ENCODE results near the gene FOXN3. TPM values are rescaled to one million over a fixed set of nuclear protein-coding genes. Genes with fewer than 3 reads are reported as not detected.
A peak's percentile ranks its signal among the peaks of the same experiment; 100 is the strongest.

FOXN3 gene
- polyA plus RNA-seq, 4 donors: 22.0 to 47.3 (median 43.3) TPM

- H3K27me3 ChIP-seq (ENCODE audit: control insufficient read depth in 3 of 3, insufficient read depth in 3 of 3, low read length in 3 of 3): no peaks in the 10 kb centered on the region
- WGBS, 3 donors: 45 to 73% (median 50%) methylated on average over 13 of the region's 13 CpGs
- FAIRE-seq: no peak
- peak in 1 of 2 donors; percentile 29 for DNase-seq
- no peak overlapping the region for H3K4me3 ChIP-seq (ENCODE audit: low read depth in 1 of 3, low read length in 3 of 3)
- peaks cover 0 to 3% (median 2%) of the 10 kb centered on the region in 3 donors for H3K36me3 ChIP-seq (ENCODE audit: control insufficient read depth in 3 of 3, insufficient read depth in 2 of 3, low read depth in 1 of 3, low read length in 3 of 3)
- no peaks in the 10 kb centered on the region for H3K9me3 ChIP-seq (ENCODE audit: control insufficient read depth in 2 of 2, insufficient read depth in 1 of 2, low read depth in 1 of 2, low read length in 1 of 2)
- peaks cover 6 to 40% (median 29%) of the 10 kb centered on the region in 3 donors for H3K4me1 ChIP-seq (ENCODE audit: control insufficient read depth in 3 of 3, insufficient read depth in 2 of 3, low read depth in 1 of 3, low read length in 2 of 3)
- H3K27ac ChIP-seq (ENCODE audit: low read depth in 1 of 3, low read length in 2 of 3): peak overlapping the region in 2 of 3 donors; percentile 21 to 45
These were observed 51.8 kb downstream of the FOXN3 start for GRCh38 chr14:89365061-89365801.

DNA sequence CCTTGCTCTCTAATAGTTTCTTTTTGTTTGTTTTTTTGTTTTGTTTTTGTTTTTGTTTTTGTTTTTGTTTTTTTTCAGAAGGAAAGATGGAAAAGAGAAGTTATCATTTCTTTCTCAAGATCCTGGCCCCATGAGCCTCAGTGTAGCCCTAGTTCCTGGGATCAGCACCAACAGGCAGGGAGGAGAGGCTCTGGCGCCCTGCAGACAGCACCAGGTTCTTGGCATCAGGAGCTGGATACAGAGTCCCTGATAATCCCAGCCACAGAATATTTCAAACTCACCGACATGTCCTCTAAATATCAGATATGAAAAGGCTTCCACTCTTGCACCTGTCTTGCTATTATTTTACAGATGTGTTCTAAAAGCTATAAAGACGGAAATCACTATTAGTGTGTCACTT is 52.7 kb downstream of the FOXN3 start:
- Histone ChIP-seq H3K27ac (ENCODE audit: low read depth in 1 of 3, low read length in 2 of 3) (no peak overlapping the region), H3K9me3 (ENCODE audit: control insufficient read depth in 2 of 2, insufficient read depth in 1 of 2, low read depth in 1 of 2, low read length in 1 of 2) (no peaks in the 10 kb centered on the region), H3K27me3 (ENCODE audit: control insufficient read depth in 3 of 3, insufficient read depth in 3 of 3, low read length in 3 of 3) (no peaks in the 10 kb centered on the region), H3K36me3 (ENCODE audit: control insufficient read depth in 3 of 3, insufficient read depth in 2 of 3, low read depth in 1 of 3, low read length in 3 of 3) (peaks cover 0 to 9% (median 3%) of the 10 kb centered on the region in 3 donors), H3K4me3 (ENCODE audit: low read depth in 1 of 3, low read length in 3 of 3) (no peak overlapping the region), H3K4me1 (ENCODE audit: control insufficient read depth in 3 of 3, insufficient read depth in 2 of 3, low read depth in 1 of 3, low read length in 2 of 3) (peaks cover 4 to 31% (median 29%) of the 10 kb centered on the region in 3 donors)
- 80 to 85% (median 83%) methylated on average over 3 of the region's 3 CpGs for WGBS, 3 donors
- DNase-seq (no peak), FAIRE-seq (no peak)

- Histone ChIP-seq H3K27me3 (ENCODE audit: control insufficient read depth in 3 of 3, insufficient read depth in 3 of 3, low read length in 3 of 3) (no peaks in the 10 kb centered on the region), H3K4me3 (ENCODE audit: low read depth in 1 of 3, low read length in 3 of 3) (no peak overlapping the region), H3K27ac (ENCODE audit: low read depth in 1 of 3, low read length in 2 of 3) (no peak overlapping the region), H3K9me3 (ENCODE audit: control insufficient read depth in 2 of 2, insufficient read depth in 1 of 2, low read depth in 1 of 2, low read length in 1 of 2) (no peaks in the 10 kb centered on the region), H3K36me3 (ENCODE audit: control insufficient read depth in 3 of 3, insufficient read depth in 2 of 3, low read depth in 1 of 3, low read length in 3 of 3) (peaks cover 0 to 17% (median 3%) of the 10 kb centered on the region in 3 donors), H3K4me1 (ENCODE audit: control insufficient read depth in 3 of 3, insufficient read depth in 2 of 3, low read depth in 1 of 3, low read length in 2 of 3) (peaks cover 0 to 9% (median under 1%) of the 10 kb centered on the region in 3 donors)
- FAIRE-seq (no peak), DNase-seq (no peak)
- WGBS, 3 donors: 72 to 90% (median 82%) methylated on average over 3 of the region's 3 CpGs
These were observed 56.8 kb downstream of the FOXN3 start for GRCh38 chr14:89360277-89360676.

- Histone ChIP-seq H3K4me3 (ENCODE audit: low read depth in 1 of 3, low read length in 3 of 3) (no peak overlapping the region), H3K27ac (ENCODE audit: low read depth in 1 of 3, low read length in 2 of 3) (peak overlapping the region in 1 of 3 donors; percentile 6), H3K36me3 (ENCODE audit: control insufficient read depth in 3 of 3, insufficient read depth in 2 of 3, low read depth in 1 of 3, low read length in 3 of 3) (peaks cover 0 to 17% (median 3%) of the 10 kb centered on the region in 3 donors), H3K27me3 (ENCODE audit: control insufficient read depth in 3 of 3, insufficient read depth in 3 of 3, low read length in 3 of 3) (no peaks in the 10 kb centered on the region), H3K4me1 (ENCODE audit: control insufficient read depth in 3 of 3, insufficient read depth in 2 of 3, low read depth in 1 of 3, low read length in 2 of 3) (peaks cover 0 to 6% (median 0%) of the 10 kb centered on the region in 3 donors), H3K9me3 (ENCODE audit: control insufficient read depth in 2 of 2, insufficient read depth in 1 of 2, low read depth in 1 of 2, low read length in 1 of 2) (no peaks in the 10 kb centered on the region)
- WGBS, 3 donors: 59 to 73% (median 71%) methylated on average over 13 of the region's 13 CpGs
- no peak for DNase-seq
- FAIRE-seq: no peak
These were observed 57.4 kb downstream of the FOXN3 start for GRCh38 chr14:89359477-89360222.

DNA sequence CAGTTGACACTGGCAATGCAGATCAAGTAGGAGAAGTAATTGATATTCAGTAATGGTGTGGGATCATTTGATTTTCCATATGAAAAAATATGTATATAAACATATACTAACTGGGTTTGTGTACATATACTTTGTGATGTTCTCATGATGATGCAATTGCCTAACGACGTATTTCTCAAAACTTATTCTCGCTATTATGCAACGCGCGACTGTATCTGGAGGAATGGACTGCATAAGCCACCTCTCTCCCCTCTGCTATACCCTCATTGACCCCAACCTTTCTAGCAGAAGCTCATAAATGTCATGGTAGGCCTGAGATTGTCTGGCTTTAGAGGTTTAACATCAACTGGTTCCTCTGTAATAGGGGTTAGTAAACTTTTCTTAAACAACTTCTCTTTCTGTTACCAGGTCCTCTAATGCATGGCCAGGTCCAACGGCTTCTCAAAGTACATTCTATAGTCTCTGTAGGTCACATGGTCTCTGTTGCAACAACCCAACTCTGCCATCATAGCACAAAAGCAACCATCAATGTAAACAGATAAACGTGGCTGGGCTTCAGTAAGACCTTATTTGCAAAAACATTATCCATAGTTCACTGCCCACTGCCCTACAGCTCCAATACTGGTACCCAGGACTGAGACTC is 59.3 kb downstream of the FOXN3 start:
- Histone ChIP-seq H3K4me3 (ENCODE audit: low read depth in 1 of 3, low read length in 3 of 3) (no peak overlapping the region), H3K9me3 (ENCODE audit: control insufficient read depth in 2 of 2, insufficient read depth in 1 of 2, low read depth in 1 of 2, low read length in 1 of 2) (no peaks in the 10 kb centered on the region), H3K27me3 (ENCODE audit: control insufficient read depth in 3 of 3, insufficient read depth in 3 of 3, low read length in 3 of 3) (no peaks in the 10 kb centered on the region), H3K4me1 (ENCODE audit: control insufficient read depth in 3 of 3, insufficient read depth in 2 of 3, low read depth in 1 of 3, low read length in 2 of 3) (peaks cover 0 to 2% (median 0%) of the 10 kb centered on the region in 3 donors), H3K27ac (ENCODE audit: low read depth in 1 of 3, low read length in 2 of 3) (no peak overlapping the region), H3K36me3 (ENCODE audit: control insufficient read depth in 3 of 3, insufficient read depth in 2 of 3, low read depth in 1 of 3, low read length in 3 of 3) (peaks cover 0 to 14% (median 2%) of the 10 kb centered on the region in 3 donors)
- no peak for FAIRE-seq
- DNase-seq: no peak
- 82 to 88% (median 85%) methylated on average over 8 of the region's 8 CpGs for WGBS, 3 donors

- FAIRE-seq (no peak), DNase-seq (no peak)
- no peaks in the 10 kb centered on the region for H3K9me3 ChIP-seq (ENCODE audit: control insufficient read depth in 2 of 2, insufficient read depth in 1 of 2, low read depth in 1 of 2, low read length in 1 of 2)
- H3K27ac ChIP-seq (ENCODE audit: low read depth in 1 of 3, low read length in 2 of 3): no peak overlapping the region
- H3K27me3 ChIP-seq (ENCODE audit: control insufficient read depth in 3 of 3, insufficient read depth in 3 of 3, low read length in 3 of 3): no peaks in the 10 kb centered on the region
- H3K36me3 ChIP-seq (ENCODE audit: control insufficient read depth in 3 of 3, insufficient read depth in 2 of 3, low read depth in 1 of 3, low read length in 3 of 3): peaks cover 0 to 13% (median 2%) of the 10 kb centered on the region in 3 donors
- H3K4me3 ChIP-seq (ENCODE audit: low read depth in 1 of 3, low read length in 3 of 3): no peak overlapping the region
- peaks cover 0 to 5% (median 0%) of the 10 kb centered on the region in 3 donors for H3K4me1 ChIP-seq (ENCODE audit: control insufficient read depth in 3 of 3, insufficient read depth in 2 of 3, low read depth in 1 of 3, low read length in 2 of 3)
- WGBS, 3 donors: 87 to 94% (median 92%) methylated on average over 5 of the region's 5 CpGs
These were observed 60.1 kb downstream of the FOXN3 start for GRCh38 chr14:89356927-89357326.

- 77 to 95% (median 93%) methylated on average over 3 of the region's 3 CpGs for WGBS, 3 donors
- Histone ChIP-seq H3K36me3 (ENCODE audit: control insufficient read depth in 3 of 3, insufficient read depth in 2 of 3, low read depth in 1 of 3, low read length in 3 of 3) (peaks cover 0 to 13% (median 2%) of the 10 kb centered on the region in 3 donors), H3K9me3 (ENCODE audit: control insufficient read depth in 2 of 2, insufficient read depth in 1 of 2, low read depth in 1 of 2, low read length in 1 of 2) (no peaks in the 10 kb centered on the region), H3K27ac (ENCODE audit: low read depth in 1 of 3, low read length in 2 of 3) (no peak overlapping the region), H3K4me3 (ENCODE audit: low read depth in 1 of 3, low read length in 3 of 3) (no peak overlapping the region), H3K4me1 (ENCODE audit: control insufficient read depth in 3 of 3, insufficient read depth in 2 of 3, low read depth in 1 of 3, low read length in 2 of 3) (peaks cover 0 to 9% (median 2%) of the 10 kb centered on the region in 3 donors), H3K27me3 (ENCODE audit: control insufficient read depth in 3 of 3, insufficient read depth in 3 of 3, low read length in 3 of 3) (no peaks in the 10 kb centered on the region)
- DNase-seq (no peak), FAIRE-seq (no peak)
These were observed 60.5 kb downstream of the FOXN3 start for GRCh38 chr14:89356496-89356895.

DNA sequence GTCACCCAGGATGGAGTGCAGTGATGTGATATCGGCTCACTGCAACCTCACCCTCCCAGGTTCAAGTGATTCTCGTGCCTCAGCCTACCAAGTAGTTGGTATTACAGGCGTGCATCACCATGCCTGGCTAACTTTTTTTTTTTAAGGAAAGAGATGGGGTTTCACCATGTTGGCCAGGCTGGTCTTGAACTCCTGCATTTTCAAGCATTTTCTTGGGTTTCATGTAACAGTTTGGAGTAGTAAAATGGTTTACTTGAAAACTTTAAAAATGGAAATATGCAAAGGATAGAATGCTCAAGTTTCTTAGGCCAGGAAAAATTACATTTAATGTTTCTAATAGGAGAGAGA is 63.3 kb downstream of the FOXN3 start:
- Histone ChIP-seq H3K9me3 (ENCODE audit: control insufficient read depth in 2 of 2, insufficient read depth in 1 of 2, low read depth in 1 of 2, low read length in 1 of 2) (no peaks in the 10 kb centered on the region), H3K27ac (ENCODE audit: low read depth in 1 of 3, low read length in 2 of 3) (no peak overlapping the region), H3K4me1 (ENCODE audit: control insufficient read depth in 3 of 3, insufficient read depth in 2 of 3, low read depth in 1 of 3, low read length in 2 of 3) (peaks cover 0 to 11% (median 6%) of the 10 kb centered on the region in 3 donors), H3K27me3 (ENCODE audit: control insufficient read depth in 3 of 3, insufficient read depth in 3 of 3, low read length in 3 of 3) (no peaks in the 10 kb centered on the region), H3K36me3 (ENCODE audit: control insufficient read depth in 3 of 3, insufficient read depth in 2 of 3, low read depth in 1 of 3, low read length in 3 of 3) (peaks cover 9 to 16% (median 9%) of the 10 kb centered on the region in 3 donors), H3K4me3 (ENCODE audit: low read depth in 1 of 3, low read length in 3 of 3) (no peak overlapping the region)
- 91 to 96% (median 95%) methylated on average over 3 of the region's 3 CpGs for WGBS, 3 donors
- FAIRE-seq (no peak), DNase-seq (no peak)

Measured in small intestine (tissue), 7 donors.